Erythroblast (primary cell): ENCODE results near the gene TRMT61A.

Source experiments
- GATA1 ChIP-seq: IDR thresholded peaks from 2 replicates; pipeline ENCODE4 v1.6.1; 2011; ENCODE audit warnings: low read depth, mild to moderate bottlenecking, control low read depth, low read length, moderate library complexity
- POLR2A ChIP-seq: IDR thresholded peaks from 2 replicates; pipeline ENCODE4 v1.6.1; 2011; ENCODE audit warnings: mild to moderate bottlenecking, low read length

DNA sequence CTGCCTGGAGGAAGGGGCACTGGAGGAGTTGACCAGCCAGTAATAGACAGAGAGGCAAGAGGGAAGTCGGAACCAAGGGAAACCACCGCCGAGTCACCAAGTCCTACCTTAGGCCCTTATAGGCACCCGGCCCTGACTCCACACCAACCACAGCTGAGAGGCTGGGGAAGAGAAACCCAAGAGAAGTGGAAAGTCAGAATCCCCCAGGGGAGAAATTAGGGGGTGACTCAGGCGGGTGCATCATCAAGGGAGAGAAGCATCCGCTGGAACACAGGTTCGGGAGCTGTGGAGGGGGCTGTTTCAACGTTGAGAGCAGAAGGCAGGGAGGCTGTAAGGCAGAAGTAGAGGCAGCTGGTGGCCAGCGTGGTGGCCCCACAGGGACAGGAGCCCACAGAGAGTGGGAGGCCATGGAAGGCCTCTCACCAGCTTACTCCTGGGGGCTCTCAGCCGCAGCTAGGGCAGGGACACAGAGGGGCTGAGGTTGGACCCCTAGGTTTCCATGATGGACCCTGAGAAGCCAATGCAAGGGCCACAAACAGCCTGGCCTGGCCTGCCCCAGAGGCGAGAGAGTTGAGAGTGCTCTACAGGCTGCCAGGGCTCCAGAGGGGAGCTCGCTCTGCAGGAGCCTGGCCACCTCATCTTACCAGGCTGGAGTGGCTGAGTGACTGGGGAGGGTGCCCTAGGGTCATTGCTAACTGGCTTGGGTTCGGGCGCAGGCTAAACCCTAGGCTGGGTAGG is 1.4 kb upstream of the TRMT61A start:
- TF ChIP-seq POLR2A (no peak), GATA1 (no peak)
